ENCODE measurements around the gene COPE.
A peak's percentile ranks its signal among the peaks of the same experiment; 100 is the strongest.
"Not testable (repeated sequence)": the region's sequence is repeated elsewhere in the genome, so short reads cannot be mapped to it uniquely, and the experiment has no call there.

The COPE gene

GRCh38 chr19:18906605-18907519 lies 12.3 kb downstream of the COPE start:
- DNase-seq = no peak

- no peak for DNase-seq
Observed at GRCh38 chr19:18905513-18906236, 13.5 kb downstream of the COPE start.

GRCh38 chr19:18905058-18905456 lies 14.1 kb downstream of the COPE start:
- DNase-seq = no peak

GRCh38 chr19:18904334-18905057 lies 14.7 kb downstream of the COPE start:
- DNase-seq = no peak

GRCh38 chr19:18903156-18904037 lies 15.8 kb downstream of the COPE start:
- DNase-seq = no peak

- not testable (repeated sequence) for DNase-seq
Observed at GRCh38 chr19:18902519-18902918, 16.7 kb downstream of the COPE start.

GRCh38 chr19:18901491-18901890 lies 17.7 kb downstream of the COPE start:
- DNase-seq = no peak

- no peak for DNase-seq
Observed at GRCh38 chr19:18900700-18901481, 18.3 kb downstream of the COPE start.

- no peak for DNase-seq
Observed at GRCh38 chr19:18899624-18900560, 19.3 kb downstream of the COPE start.

GRCh38 chr19:18898607-18899408 lies 20.4 kb downstream of the COPE start:
- no peak for DNase-seq

GRCh38 chr19:18898081-18898606 lies 21.0 kb downstream of the COPE start:
- DNase-seq = no peak

- DNase-seq = no peak
Observed at GRCh38 chr19:18897094-18898029, 21.8 kb downstream of the COPE start.

GRCh38 chr19:18896421-18896841 lies 22.8 kb downstream of the COPE start:
- DNase-seq = no peak

GRCh38 chr19:18895824-18896341 lies 23.3 kb downstream of the COPE start, which contains the start of gene CERS1:
TSS of gene CERS1 (minus strand) at chr19:18896158. CDS start at chr19:18896072, 86 bp downstream.
- peak; percentile 31 for DNase-seq

GRCh38 chr19:18895038-18895823 lies 24.0 kb downstream of the COPE start:
- peak; percentile 10 for DNase-seq

- DNase-seq = peak; percentile 96
Observed at GRCh38 chr19:18894254-18895037, 24.7 kb downstream of the COPE start.
